Panc1 (cell line): Measurements from ENCODE around the gene ARG2.
"Not testable (repeated sequence)": the region's sequence is repeated elsewhere in the genome, so short reads cannot be mapped to it uniquely, and the experiment has no call there.

Experiments
- POLR2AphosphoS5 ChIP-seq: IDR thresholded peaks from 2 replicates; pipeline ENCODE4 v1.6.1; 2012; ENCODE audit warnings: mild to moderate bottlenecking, low read depth, low read length, moderate library complexity
- REST ChIP-seq, 2 experiments: IDR thresholded peaks; 2 replicates each; pipeline ENCODE4 v1.6.1; 2011 to 2012; ENCODE audit warnings: low read depth in 2 of 2, control low read depth in 1 of 2, low read length in 1 of 2, mild to moderate bottlenecking in 1 of 2, moderate library complexity in 1 of 2; ENCODE audit not compliant: insufficient read depth in 1 of 2
- TF ChIP-seq, protein P1 (sequence below): fragments of 450-650 bp; IDR thresholded peaks from 2 replicates; pipeline ENCODE4 v1.5.1; 2017; ENCODE audit warnings: mild to moderate bottlenecking

DNA sequence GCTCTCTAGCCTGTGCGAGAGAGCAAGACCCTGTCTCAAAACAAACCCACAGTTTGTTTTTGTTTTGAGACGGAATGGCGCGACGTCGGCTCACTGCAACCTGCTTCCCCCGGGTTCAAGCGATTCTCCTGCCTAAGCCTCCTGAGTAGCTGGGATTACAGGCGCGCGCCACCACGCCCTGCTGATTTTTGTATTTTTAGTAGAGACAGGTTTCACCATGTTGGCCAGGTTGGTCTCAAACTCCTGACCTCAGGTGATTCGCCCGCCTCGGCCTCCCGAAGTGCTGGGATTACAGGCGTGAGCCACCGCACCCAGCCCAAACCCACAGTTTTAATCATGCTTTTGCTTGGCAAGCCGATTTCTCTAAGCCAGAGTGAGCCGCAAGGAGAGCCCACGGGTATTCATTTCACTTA, 19.2 kb upstream of the ARG2 start:
- TF ChIP-seq REST (IDR thresholded peaks at IDR 0.05; ENCODE audit: insufficient read depth in 1 of 2, low read depth in 2 of 2, low read length in 1 of 2); POLR2AphosphoS5: not testable (repeated sequence)
- TF ChIP-seq, protein P1, sequence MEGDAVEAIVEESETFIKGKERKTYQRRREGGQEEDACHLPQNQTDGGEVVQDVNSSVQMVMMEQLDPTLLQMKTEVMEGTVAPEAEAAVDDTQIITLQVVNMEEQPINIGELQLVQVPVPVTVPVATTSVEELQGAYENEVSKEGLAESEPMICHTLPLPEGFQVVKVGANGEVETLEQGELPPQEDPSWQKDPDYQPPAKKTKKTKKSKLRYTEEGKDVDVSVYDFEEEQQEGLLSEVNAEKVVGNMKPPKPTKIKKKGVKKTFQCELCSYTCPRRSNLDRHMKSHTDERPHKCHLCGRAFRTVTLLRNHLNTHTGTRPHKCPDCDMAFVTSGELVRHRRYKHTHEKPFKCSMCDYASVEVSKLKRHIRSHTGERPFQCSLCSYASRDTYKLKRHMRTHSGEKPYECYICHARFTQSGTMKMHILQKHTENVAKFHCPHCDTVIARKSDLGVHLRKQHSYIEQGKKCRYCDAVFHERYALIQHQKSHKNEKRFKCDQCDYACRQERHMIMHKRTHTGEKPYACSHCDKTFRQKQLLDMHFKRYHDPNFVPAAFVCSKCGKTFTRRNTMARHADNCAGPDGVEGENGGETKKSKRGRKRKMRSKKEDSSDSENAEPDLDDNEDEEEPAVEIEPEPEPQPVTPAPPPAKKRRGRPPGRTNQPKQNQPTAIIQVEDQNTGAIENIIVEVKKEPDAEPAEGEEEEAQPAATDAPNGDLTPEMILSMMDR: not testable (repeated sequence)
